ENCODE measurements around the gene STT3A. TPM values are rescaled to one million over a fixed set of nuclear protein-coding genes. Genes with fewer than 3 reads are reported as not detected.

Gene STT3A
- total and polyA plus RNA-seq, 2 of the 13 experiments (the other 11 are each of a cell fraction or from before 2014, with no cell fraction given): 229 to 319 TPM

DNA sequence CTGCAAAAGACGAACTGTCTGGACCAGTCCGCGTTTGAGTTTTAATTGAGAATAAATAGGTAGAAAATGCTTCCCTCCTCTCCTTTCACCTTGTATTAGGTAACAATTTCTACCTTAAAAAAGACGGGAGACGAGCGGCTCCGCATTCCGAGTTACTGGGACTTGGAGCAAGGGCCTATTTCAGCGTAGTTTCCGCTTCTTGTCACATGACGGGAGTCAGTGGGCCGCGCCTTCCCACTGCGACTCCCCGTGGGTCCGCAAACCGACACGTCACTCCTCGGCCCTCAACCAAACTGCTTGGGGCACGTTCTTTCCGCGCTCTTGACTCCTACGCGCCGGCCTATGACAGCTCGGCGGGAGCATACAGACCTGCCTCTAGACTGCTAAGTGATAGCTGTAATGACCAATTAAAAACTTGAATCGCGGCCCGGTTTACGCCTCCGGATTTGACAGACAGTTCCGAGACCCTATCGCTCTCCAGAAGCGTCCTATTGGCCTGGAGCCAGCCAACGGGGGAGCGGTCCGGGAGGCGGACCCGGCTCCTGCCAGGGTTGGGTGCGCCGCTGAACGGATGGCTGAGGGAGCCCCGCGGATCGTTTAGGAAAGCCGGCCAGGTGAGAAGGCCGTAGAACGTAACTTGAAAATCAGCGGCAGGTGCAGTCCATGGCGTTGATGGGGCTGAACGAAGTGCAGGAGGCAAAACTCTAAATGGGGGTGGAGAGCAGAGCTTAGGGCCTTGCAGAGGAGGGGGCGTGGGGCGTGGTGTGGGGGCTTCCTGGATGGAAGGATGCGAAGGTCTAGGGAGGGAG, at the start of gene STT3A (continued):
- no peak for TF ChIP-seq ZFP36L2 (CRISPR knock-in tag; IDR thresholded peaks at IDR 0.05)
- TF ChIP-seq ATM (IDR thresholded peaks at IDR 0.05; ENCODE audit: borderline replicate concordance): no peak
- TF ChIP-seq ZNF3 (CRISPR knock-in tag; IDR thresholded peaks at IDR 0.05): 0 out of 2 replicates have a peak, but pooled peaks have one; percentile 24
- no peak for TF ChIP-seq LCORL (IDR thresholded peaks at IDR 0.05)
- peak; percentile 56; the same call in 1 of the 2 replicates for TF ChIP-seq LCORL (CRISPR knock-in tag; IDR thresholded peaks at IDR 0.05)
- no peak for TF ChIP-seq ZNF143 (CRISPR knock-in tag; IDR thresholded peaks at IDR 0.05)
- TF ChIP-seq ZMYM2 (CRISPR knock-in tag; IDR thresholded peaks at IDR 0.05): 0 out of 2 replicates have a peak, but pooled peaks have one; percentile 15
- TF ChIP-seq ZNF484 (CRISPR knock-in tag; IDR thresholded peaks at IDR 0.05; ENCODE audit: borderline replicate concordance, low read depth): no peak
- peak; percentile 14; the same call in 1 of the 2 replicates for TF ChIP-seq ZNF772 (CRISPR knock-in tag; IDR thresholded peaks at IDR 0.05)
- TF ChIP-seq AKNA (CRISPR knock-in tag; IDR thresholded peaks at IDR 0.05; ENCODE audit: borderline replicate concordance): no peak
- TF ChIP-seq BCL6 (CRISPR knock-in tag; IDR thresholded peaks at IDR 0.05): peak; percentile 18; the same call in 1 of the 2 replicates
- TF ChIP-seq ZNF891 (CRISPR knock-in tag; IDR thresholded peaks at IDR 0.05): no peak
- 0 out of 2 replicates have a peak, but pooled peaks have one; percentile 44 for TF ChIP-seq FOXM1 (CRISPR knock-in tag; IDR thresholded peaks at IDR 0.05)
- TF ChIP-seq ETS1 (CRISPR knock-in tag; IDR thresholded peaks at IDR 0.05): 0 out of 2 replicates have a peak, but pooled peaks have one; percentile 2
- TF ChIP-seq ZNF747 (CRISPR knock-in tag; IDR thresholded peaks at IDR 0.05; ENCODE audit: borderline replicate concordance): no peak; the same call in 1 of the 2 replicates
- TF ChIP-seq, protein P1, sequence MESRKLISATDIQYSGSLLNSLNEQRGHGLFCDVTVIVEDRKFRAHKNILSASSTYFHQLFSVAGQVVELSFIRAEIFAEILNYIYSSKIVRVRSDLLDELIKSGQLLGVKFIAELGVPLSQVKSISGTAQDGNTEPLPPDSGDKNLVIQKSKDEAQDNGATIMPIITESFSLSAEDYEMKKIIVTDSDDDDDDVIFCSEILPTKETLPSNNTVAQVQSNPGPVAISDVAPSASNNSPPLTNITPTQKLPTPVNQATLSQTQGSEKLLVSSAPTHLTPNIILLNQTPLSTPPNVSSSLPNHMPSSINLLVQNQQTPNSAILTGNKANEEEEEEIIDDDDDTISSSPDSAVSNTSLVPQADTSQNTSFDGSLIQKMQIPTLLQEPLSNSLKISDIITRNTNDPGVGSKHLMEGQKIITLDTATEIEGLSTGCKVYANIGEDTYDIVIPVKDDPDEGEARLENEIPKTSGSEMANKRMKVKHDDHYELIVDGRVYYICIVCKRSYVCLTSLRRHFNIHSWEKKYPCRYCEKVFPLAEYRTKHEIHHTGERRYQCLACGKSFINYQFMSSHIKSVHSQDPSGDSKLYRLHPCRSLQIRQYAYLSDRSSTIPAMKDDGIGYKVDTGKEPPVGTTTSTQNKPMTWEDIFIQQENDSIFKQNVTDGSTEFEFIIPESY (CRISPR knock-in tag; IDR thresholded peaks at IDR 0.05): no peak
- peak; percentile 87 for TF ChIP-seq GATAD1 (CRISPR knock-in tag; IDR thresholded peaks at IDR 0.05)
- TF ChIP-seq ISL2 (CRISPR knock-in tag; IDR thresholded peaks at IDR 0.05): no peak
- TF ChIP-seq RBFOX2 (IDR thresholded peaks at IDR 0.05; ENCODE audit: low read depth, low read length): peak; percentile 73
- peak; percentile 49 for TF ChIP-seq ZNF883 (CRISPR knock-in tag; IDR thresholded peaks at IDR 0.05; ENCODE audit: not compliant biosample characterization)
- peak; percentile 69 for TF ChIP-seq KMT2B (CRISPR knock-in tag; IDR thresholded peaks at IDR 0.05)
- TF ChIP-seq JUNB (CRISPR knock-in tag; IDR thresholded peaks at IDR 0.05; ENCODE audit: borderline replicate concordance): no peak
- TF ChIP-seq ZNF17 (CRISPR knock-in tag; IDR thresholded peaks at IDR 0.05): no peak
- no peak; the same call in 1 of the 2 replicates for TF ChIP-seq KLF9 (CRISPR knock-in tag; IDR thresholded peaks at IDR 0.05; ENCODE audit: low read depth)
